NCI-H2196 treated with DMSO at 0.1 percent for 48 hours (cell line): Measurements from ENCODE around the gene APBA2.
"Not testable (repeated sequence)": the region's sequence is repeated elsewhere in the genome, so short reads cannot be mapped to it uniquely, and the experiment has no call there.

ENCODE experiments used
- DNase-seq: peaks from one replicate; lab custom pipeline; 2025; ENCODE audit not compliant: unreplicated experiment; lab: John Stamatoyannopoulos, UW

APBA2 gene

GRCh38 chr15:29098652-29099051, 212.9 kb downstream of the APBA2 start:
- DNase-seq, result no peak

- DNase-seq, result no peak
Measured at GRCh38 chr15:29099131-29099880, 213.5 kb downstream of the APBA2 start.

DNA sequence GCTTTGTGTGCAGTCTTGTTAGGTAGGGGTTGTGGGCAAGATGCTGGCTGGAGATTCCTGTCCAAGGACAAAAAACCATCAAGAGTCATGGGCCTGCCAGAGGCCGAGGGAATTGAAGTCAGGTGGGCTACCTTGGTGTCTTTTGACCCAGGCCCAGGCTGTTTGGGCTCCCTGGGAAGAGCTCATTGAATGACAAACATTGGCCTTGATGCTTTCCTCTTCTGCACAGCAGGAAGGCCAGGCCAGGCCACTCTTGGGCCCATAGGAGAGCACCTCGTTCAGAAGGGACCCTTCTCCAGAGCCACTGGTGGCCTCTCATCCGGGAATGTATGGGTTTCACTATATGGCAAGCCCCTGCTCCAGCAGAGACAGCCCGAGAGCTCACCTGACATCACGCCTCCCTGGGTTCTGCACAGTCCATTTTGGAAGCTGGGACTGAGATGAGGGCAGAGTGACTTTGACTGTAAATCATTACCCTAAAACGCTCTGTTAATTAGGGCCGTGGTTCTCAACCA, 214.8 kb downstream of the APBA2 start:
- DNase-seq, result no peak

DNA sequence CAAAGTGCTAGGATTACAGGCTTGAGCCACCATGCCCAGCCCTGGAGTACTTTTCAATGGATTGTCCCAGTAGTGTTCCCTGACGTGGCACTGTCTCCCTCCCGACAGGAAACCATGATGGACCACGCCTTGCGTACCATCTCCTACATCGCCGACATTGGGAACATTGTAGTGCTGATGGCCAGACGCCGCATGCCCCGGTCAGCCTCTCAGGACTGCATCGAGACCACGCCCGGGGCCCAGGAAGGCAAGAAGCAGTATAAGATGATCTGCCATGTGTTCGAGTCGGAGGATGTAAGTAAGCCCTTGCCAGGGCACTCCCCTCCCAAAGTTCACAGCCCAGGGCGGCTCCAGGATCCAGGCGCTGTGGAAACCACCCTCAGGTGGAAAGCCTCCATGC, 215.7 kb downstream of the APBA2 start:
- DNase-seq, result no peak

- not testable (repeated sequence) for DNase-seq
Measured at GRCh38 chr15:29102173-29102794, 216.5 kb downstream of the APBA2 start.

DNA sequence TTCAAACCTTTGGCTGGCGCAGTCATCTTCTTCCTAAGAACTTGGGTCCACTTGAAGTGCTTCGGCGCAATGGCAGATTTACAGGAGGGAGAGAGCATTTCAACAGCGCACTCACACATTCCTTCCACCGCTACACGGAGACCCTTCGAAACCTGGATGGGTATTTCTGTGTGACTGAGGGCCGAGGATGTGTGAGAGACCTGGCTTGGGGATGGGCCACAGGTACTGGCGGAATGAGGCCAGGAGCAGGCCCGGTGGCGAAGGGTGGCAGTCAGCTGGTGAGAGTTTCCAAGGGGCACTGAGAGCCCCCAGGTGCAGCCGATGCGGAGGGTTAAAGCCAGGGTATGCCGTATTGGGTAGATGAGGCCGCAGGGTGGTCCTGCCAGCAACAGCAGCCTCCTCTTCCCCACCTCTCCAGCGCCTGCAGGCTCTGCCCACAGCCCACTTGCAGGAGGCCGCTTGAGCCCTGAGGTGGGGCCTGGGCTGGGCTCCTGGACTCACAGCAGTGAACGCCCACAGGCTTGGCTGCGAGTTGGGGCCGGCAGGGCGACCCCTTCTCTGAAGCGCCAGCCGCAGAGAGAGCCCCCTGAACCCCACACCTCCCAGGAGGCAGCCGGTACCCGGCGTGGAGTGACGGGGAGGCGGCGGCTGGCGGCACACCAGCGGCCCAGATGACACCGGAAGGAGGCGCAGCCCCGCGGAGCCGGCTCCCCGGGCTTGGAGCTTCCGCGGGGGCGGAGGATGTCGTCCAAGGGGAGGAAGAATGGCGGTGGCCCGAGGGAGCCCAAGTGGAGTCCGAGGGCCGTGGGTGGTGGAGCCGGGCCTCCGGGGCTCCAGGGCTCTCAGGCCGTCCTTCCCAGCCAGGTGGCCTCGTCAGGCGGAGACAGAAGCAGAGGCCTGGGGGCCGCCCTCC, 217.4 kb downstream of the APBA2 start:
- no peak for DNase-seq

DNA sequence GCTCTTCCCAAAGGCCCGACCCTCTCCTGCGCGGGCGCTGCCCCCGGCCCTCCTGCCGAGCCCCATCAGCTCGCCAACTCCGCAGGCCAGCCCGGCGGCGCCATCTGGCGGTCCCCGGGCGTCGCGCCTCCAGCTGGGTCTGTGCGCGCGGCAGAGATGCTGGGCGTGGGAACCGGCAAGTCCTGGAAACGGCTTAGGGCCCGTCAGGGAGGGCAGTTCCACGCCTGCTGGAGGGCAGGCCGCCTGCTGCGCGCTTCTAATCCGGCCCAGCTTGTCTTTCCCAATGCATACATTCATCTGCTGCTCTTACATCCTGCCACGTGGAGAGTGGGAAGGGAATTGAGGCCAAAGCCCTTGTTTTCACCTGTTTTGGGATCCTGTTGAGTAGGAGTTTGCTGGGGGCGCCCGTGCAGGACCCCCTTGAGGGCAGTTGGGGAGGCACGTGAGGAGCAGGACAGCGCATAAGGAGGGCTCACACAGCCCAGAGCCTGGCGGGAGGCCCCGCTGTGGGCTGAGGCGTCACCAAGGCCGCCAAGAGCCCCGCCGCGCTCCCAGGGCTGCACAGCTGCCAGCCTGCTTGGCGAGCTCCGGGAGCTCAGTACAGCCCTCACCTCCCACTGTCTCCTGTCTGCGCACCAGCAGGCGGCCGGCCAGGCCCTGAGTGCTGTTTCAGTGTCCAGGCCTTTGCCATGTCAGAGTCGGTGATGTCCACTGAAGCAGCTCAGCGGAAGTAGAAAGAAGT, 218.2 kb downstream of the APBA2 start:
- DNase-seq, result no peak

GRCh38 chr15:29104566-29104880, 218.7 kb downstream of the APBA2 start:
- DNase-seq, result no peak

DNA sequence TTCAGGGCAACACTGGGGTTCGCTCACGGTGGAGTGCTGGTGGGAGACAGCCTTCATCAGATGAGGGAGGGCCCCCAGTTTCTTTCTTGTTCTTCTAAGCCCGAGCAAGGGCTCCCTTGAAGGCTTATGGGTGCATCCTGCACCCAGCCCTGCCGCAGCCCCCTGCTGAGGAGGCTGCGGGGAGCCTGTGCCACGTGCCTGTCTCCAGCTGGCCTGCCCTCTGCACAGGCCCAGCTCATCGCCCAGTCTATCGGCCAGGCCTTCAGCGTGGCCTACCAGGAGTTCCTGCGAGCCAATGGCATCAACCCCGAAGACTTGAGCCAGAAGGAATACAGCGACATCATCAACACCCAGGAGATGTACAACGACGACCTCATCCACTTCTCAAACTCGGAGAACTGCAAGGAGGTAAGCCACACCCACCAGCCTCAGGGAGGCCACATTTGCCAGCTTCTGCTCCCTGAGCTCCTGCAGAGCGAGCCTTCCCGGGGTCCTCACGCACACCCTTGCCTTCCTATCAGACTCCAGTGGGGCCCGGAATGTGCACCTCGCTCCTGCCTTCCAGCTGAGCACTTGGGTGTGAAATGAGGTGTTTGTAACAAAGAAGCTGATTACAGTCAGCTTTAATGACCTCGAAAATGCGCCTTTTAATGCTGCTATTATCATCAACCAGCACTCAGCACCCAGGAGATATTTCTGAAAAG, 219.5 kb downstream of the APBA2 start:
- DNase-seq, result no peak

GRCh38 chr15:29106116-29106515, 220.3 kb downstream of the APBA2 start:
- no peak for DNase-seq

DNA sequence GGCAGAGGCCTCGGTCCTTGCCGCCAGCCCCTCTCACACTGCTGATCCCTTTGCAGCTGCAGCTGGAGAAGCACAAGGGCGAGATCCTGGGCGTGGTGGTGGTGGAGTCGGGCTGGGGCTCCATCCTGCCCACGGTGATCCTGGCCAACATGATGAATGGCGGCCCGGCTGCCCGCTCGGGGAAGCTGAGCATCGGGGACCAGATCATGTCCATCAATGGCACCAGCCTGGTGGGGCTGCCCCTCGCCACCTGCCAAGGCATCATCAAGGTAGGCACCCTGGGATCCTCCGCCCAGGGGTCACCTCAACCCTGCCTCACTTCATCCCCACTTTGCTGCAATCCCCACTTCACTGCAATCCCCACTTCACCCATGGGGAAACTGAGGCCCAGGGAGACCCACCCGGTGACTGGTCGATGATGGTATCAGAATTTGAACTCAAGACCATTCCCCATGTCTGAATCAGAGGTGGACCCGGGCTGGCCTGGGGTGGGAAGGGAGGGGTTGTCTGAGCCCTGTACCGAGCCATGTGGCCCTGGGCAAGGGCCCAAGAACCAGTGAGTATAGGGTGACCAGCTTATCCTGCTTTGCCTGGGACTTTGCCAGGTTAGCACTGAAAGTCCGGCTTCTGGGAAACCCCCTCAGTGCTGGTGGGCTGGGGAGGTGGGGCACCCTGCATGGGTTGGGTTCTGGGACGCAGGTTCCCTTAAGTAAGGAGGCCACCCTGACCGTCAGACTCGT, 220.9 kb downstream of the APBA2 start:
- no peak for DNase-seq

- DNase-seq, result no peak
Measured at GRCh38 chr15:29107291-29107890, 221.6 kb downstream of the APBA2 start.

- no peak for DNase-seq
Measured at GRCh38 chr15:29107971-29108645, 222.3 kb downstream of the APBA2 start.

DNA sequence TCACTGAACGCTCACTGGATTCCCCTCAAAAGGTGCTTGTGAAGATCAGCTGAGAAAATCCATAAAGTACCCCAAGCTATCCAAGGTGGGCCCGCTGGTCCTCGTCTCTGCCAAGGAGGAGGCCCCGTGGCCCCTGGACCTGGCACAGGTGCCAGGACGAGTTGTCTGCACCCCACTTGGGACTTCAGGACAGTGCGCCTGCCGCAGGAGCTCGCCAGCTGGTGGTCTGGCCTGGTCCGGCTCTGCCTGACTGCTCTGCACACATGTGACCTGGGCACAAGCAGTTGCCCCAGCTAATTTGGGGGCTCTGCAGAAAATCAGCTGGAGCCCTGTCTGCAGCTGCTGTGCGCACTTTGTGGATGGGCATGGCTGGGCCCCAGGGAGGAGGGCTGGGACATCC, 224.0 kb downstream of the APBA2 start:
- DNase-seq, result no peak

DNA sequence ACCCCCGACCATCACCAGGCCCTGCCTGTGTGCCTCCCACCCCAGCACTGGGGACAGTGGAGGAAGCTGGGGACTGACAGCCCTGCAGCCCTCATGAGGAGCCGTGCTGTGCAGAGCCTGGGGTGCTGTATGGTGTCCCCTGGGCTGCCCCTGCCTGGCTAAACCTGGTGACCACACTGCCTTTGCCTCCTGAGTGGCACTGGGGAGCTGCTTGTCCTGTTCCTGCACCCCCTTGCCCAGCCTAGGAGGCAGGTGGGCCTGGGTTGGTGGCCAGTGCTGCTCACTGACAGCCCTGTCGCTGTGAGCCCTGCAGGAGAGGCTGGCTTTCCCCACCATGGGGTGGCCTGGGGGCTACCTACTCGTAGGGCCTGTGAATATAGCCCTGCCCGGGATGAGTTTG, 224.4 kb downstream of the APBA2 start:
- no peak for DNase-seq

DNA sequence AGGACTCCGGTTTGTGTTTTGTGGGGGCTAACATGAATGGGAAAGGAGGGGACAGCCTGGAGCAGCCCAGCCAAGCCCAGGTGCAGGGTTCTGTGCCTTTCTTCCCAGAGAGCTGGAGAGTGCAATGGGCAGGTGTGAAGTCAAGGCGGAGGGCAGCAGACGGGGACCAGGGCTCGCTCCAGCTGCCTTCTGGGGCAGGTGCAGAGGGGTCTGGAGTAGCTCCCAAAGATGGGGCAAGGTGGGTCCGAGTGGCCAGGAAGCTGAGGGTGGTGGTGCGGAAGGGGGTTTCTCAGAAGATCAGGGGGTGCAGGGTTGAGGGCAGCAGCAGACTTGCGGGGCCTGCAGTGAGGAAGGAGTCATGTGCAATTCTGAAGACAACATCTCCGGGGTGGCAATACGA, 225.0 kb downstream of the APBA2 start:
- no peak for DNase-seq

- DNase-seq, result no peak
Measured at GRCh38 chr15:29111705-29112281, 226.0 kb downstream of the APBA2 start.
